ENCODE measurements around the gene CLEC2L. TPM values are rescaled to one million over a fixed set of nuclear protein-coding genes. Genes with fewer than 3 reads are reported as not detected.

The CLEC2L gene
- total and polyA plus RNA-seq, 4 donors, result 0.05 TPM; not detected in 3

DNA sequence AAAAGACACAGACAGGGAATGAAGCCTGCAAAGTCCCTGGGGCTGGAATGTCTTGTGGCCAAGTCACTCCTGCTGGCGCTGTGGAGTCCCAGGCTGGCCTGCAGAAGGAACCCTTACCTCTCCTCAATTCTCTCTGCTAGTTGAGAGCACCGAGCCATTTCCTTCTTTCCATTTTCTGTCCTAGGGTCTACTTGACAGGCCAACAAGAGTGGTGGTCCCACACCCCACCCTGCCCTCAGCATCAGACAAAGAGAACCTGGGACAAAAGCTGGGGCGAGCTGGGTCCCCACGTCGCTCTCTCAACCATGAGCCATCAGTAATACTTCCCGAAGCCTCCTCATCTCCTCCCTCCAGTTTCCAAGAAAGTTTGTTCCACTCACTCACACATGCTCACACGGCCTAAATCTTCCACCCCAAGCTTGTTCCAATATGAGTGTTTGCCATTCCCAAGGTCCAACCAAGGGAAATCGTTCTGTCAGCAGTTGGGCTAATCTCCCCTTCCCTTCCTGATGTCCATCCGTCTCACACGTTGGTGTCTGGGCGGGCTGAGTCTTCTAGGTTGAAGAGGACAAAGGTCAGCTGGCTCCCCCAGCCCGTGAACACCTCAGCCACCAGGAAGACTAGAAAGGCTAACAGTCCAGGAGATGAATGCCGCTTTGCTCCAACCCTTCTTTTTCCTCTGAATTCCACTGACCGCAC lies 44.3 kb downstream of the CLEC2L start:
- no peaks in the 10 kb centered on the region for H3K4me1 ChIP-seq (ENCODE audit: control insufficient read depth in 4 of 4, insufficient read depth in 4 of 4, low read length in 3 of 4)
- H3K27ac ChIP-seq (ENCODE audit: low read depth in 1 of 2, low read length in 2 of 2), result no peak overlapping the region
- no peaks in the 10 kb centered on the region for H3K27me3 ChIP-seq (ENCODE audit: control insufficient read depth in 4 of 4, insufficient read depth in 4 of 4, low read length in 3 of 4)
- no peak overlapping the region for H3K4me3 ChIP-seq (ENCODE audit: low read depth in 1 of 3, low read length in 3 of 3)
- no peak for DNase-seq (ENCODE audit: low spot score)
- WGBS, result 86% methylated on average over 14 of the region's 14 CpGs
- no peak overlapping the region for H3K9ac ChIP-seq (ENCODE audit: low read depth in 1 of 2, low read length in 2 of 2)
- H3K9me3 ChIP-seq (ENCODE audit: control insufficient read depth in 4 of 4, low read length in 3 of 4), result no peaks in the 10 kb centered on the region
- peaks cover 8 to 27% (median 9%) of the 10 kb centered on the region in 4 donors for H3K36me3 ChIP-seq (ENCODE audit: control insufficient read depth in 4 of 4, insufficient read depth in 3 of 4, low read depth in 1 of 4, low read length in 3 of 4)
- no peak for TF ChIP-seq GABPA (IDR thresholded peaks at IDR 0.05 in 1 of 2, conservative IDR thresholded peaks at IDR 0.05 in 1 of 2)
- TF ChIP-seq, protein P1, sequence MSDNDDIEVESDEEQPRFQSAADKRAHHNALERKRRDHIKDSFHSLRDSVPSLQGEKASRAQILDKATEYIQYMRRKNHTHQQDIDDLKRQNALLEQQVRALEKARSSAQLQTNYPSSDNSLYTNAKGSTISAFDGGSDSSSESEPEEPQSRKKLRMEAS (IDR thresholded peaks at IDR 0.05), result no peak
- no peak for TF ChIP-seq RXRA (IDR thresholded peaks at IDR 0.05)
- no peak for TF ChIP-seq FOXA1 (IDR thresholded peaks at IDR 0.05)
- TF ChIP-seq TAF1 (conservative IDR thresholded peaks at IDR 0.05), result no peak

DNA sequence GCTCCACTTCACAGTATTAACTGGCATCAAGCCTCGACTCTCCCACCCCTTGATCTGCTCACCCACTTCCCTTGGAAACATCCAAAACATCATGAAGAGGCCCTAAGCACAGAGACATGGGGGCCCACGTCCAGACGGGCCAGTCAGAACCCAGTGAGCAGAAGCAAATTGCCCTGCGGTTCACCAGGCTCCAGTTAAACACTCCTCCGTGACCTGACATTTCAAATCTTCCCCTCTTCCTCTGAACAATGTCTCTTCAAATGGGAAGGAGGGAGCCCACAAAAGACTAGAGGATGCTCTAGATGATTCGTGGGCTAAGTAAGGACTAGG lies 44.8 kb downstream of the CLEC2L start:
- no peak for DNase-seq (ENCODE audit: low spot score)
- H3K27me3 ChIP-seq (ENCODE audit: control insufficient read depth in 4 of 4, insufficient read depth in 4 of 4, low read length in 3 of 4), result no peaks in the 10 kb centered on the region
- no peak overlapping the region for H3K27ac ChIP-seq (ENCODE audit: low read depth in 1 of 2, low read length in 2 of 2)
- peaks cover 9 to 32% (median 14%) of the 10 kb centered on the region in 4 donors for H3K36me3 ChIP-seq (ENCODE audit: control insufficient read depth in 4 of 4, insufficient read depth in 3 of 4, low read depth in 1 of 4, low read length in 3 of 4)
- no peak overlapping the region for H3K9ac ChIP-seq (ENCODE audit: low read depth in 1 of 2, low read length in 2 of 2)
- no peak for TF ChIP-seq RXRA (IDR thresholded peaks at IDR 0.05)
- TF ChIP-seq YY1 (IDR thresholded peaks at IDR 0.05), result no peak
- TF ChIP-seq FOXA2 (IDR thresholded peaks at IDR 0.05), result no peak
- TF ChIP-seq, protein P2, sequence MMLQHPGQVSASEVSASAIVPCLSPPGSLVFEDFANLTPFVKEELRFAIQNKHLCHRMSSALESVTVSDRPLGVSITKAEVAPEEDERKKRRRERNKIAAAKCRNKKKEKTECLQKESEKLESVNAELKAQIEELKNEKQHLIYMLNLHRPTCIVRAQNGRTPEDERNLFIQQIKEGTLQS (IDR thresholded peaks at IDR 0.05), result no peak
- TF ChIP-seq, protein P1 (IDR thresholded peaks at IDR 0.05), result no peak
- no peak for TF ChIP-seq TAF1 (conservative IDR thresholded peaks at IDR 0.05)
- no peak for TF ChIP-seq NR2F2 (IDR thresholded peaks at IDR 0.05)
- TF ChIP-seq, protein P3, sequence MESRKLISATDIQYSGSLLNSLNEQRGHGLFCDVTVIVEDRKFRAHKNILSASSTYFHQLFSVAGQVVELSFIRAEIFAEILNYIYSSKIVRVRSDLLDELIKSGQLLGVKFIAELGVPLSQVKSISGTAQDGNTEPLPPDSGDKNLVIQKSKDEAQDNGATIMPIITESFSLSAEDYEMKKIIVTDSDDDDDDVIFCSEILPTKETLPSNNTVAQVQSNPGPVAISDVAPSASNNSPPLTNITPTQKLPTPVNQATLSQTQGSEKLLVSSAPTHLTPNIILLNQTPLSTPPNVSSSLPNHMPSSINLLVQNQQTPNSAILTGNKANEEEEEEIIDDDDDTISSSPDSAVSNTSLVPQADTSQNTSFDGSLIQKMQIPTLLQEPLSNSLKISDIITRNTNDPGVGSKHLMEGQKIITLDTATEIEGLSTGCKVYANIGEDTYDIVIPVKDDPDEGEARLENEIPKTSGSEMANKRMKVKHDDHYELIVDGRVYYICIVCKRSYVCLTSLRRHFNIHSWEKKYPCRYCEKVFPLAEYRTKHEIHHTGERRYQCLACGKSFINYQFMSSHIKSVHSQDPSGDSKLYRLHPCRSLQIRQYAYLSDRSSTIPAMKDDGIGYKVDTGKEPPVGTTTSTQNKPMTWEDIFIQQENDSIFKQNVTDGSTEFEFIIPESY (IDR thresholded peaks at IDR 0.05), result no peak
- TF ChIP-seq, protein P4, sequence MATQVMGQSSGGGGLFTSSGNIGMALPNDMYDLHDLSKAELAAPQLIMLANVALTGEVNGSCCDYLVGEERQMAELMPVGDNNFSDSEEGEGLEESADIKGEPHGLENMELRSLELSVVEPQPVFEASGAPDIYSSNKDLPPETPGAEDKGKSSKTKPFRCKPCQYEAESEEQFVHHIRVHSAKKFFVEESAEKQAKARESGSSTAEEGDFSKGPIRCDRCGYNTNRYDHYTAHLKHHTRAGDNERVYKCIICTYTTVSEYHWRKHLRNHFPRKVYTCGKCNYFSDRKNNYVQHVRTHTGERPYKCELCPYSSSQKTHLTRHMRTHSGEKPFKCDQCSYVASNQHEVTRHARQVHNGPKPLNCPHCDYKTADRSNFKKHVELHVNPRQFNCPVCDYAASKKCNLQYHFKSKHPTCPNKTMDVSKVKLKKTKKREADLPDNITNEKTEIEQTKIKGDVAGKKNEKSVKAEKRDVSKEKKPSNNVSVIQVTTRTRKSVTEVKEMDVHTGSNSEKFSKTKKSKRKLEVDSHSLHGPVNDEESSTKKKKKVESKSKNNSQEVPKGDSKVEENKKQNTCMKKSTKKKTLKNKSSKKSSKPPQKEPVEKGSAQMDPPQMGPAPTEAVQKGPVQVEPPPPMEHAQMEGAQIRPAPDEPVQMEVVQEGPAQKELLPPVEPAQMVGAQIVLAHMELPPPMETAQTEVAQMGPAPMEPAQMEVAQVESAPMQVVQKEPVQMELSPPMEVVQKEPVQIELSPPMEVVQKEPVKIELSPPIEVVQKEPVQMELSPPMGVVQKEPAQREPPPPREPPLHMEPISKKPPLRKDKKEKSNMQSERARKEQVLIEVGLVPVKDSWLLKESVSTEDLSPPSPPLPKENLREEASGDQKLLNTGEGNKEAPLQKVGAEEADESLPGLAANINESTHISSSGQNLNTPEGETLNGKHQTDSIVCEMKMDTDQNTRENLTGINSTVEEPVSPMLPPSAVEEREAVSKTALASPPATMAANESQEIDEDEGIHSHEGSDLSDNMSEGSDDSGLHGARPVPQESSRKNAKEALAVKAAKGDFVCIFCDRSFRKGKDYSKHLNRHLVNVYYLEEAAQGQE (IDR thresholded peaks at IDR 0.05), result no peak
- TF ChIP-seq JUND (IDR thresholded peaks at IDR 0.05), result no peak
- TF ChIP-seq RAD21 (IDR thresholded peaks at IDR 0.05), result no peak
- no peak for TF ChIP-seq SP1 (IDR thresholded peaks at IDR 0.05)
- TF ChIP-seq EGR1 (IDR thresholded peaks at IDR 0.05; ENCODE audit: low read depth in 2 of 2), result no peak
- no peak for TF ChIP-seq FOXA1 (IDR thresholded peaks at IDR 0.05)
- no peaks in the 10 kb centered on the region for H3K9me3 ChIP-seq (ENCODE audit: control insufficient read depth in 4 of 4, low read length in 3 of 4)
- H3K4me1 ChIP-seq (ENCODE audit: control insufficient read depth in 4 of 4, insufficient read depth in 4 of 4, low read length in 3 of 4), result no peaks in the 10 kb centered on the region
- 89% methylated on average over 6 of the region's 6 CpGs for WGBS
- H3K4me3 ChIP-seq (ENCODE audit: low read depth in 1 of 3, low read length in 3 of 3), result no peak overlapping the region

All from liver (tissue), 9 donors.